HG03066 (cell line): Measurements from ENCODE around the gene ZNF287.

Experiments
- ATAC-seq: cut with Tn5 transposase; IDR thresholded peaks from one replicate; pipeline ENCODE4 v1.9.1; 2021; ENCODE audit warnings: low read depth; ENCODE audit not compliant: unreplicated experiment

The ZNF287 gene

GRCh38 chr17:16517477-16517876, 51.5 kb downstream of the ZNF287 start:
- no peak for ATAC-seq

- no peak for ATAC-seq
These were observed 52.4 kb downstream of the ZNF287 start for GRCh38 chr17:16516594-16517051.

- no peak for ATAC-seq
These were observed 53.1 kb downstream of the ZNF287 start for GRCh38 chr17:16515933-16516332.

- ATAC-seq = no peak
These were observed 55.1 kb downstream of the ZNF287 start for GRCh38 chr17:16513873-16514272.

GRCh38 chr17:16512011-16512410, 57.0 kb downstream of the ZNF287 start:
- ATAC-seq = no peak

GRCh38 chr17:16511593-16511992, 57.4 kb downstream of the ZNF287 start:
- ATAC-seq = no peak

GRCh38 chr17:16507918-16508533, 61.0 kb downstream of the ZNF287 start:
- ATAC-seq = no peak

GRCh38 chr17:16506188-16506587, 62.8 kb downstream of the ZNF287 start:
- ATAC-seq = no peak

- no peak for ATAC-seq
These were observed 64.0 kb downstream of the ZNF287 start for GRCh38 chr17:16504984-16505383.
